GM21360 (cell line): ENCODE results near the gene MCTP1.
A peak's percentile ranks its signal among the peaks of the same experiment; 100 is the strongest.
"Not testable (repeated sequence)": the region's sequence is repeated elsewhere in the genome, so short reads cannot be mapped to it uniquely, and the experiment has no call there.

Experiments used
- ATAC-seq: cut with Tn5 transposase; IDR thresholded peaks from one replicate; pipeline ENCODE4 v1.9.1; 2021; ENCODE audit warnings: mild to moderate bottlenecking, moderate library complexity; ENCODE audit not compliant: unreplicated experiment

MCTP1 gene

GRCh38 chr5:94891972-94892371, 392.9 kb downstream of the MCTP1 start:
- no peak for ATAC-seq

DNA sequence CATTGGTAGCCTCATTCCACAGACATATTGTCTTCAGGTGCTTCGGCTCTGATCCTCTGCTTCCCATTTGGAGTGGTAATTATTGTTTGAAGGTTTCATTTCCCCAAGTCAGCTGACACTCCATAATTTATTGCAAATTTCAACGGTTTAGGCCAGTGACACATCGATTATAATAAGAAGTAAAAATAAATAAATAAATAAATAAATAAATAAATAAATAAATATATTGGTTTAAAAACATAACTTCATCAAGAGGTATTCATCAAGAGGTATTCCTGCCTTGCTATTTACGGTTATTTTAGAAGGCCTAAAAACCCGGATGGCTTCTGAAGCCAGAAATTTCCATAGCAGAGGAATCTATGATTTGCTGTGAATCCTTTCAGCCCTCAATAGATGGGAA, 393.3 kb downstream of the MCTP1 start:
- no peak for ATAC-seq

DNA sequence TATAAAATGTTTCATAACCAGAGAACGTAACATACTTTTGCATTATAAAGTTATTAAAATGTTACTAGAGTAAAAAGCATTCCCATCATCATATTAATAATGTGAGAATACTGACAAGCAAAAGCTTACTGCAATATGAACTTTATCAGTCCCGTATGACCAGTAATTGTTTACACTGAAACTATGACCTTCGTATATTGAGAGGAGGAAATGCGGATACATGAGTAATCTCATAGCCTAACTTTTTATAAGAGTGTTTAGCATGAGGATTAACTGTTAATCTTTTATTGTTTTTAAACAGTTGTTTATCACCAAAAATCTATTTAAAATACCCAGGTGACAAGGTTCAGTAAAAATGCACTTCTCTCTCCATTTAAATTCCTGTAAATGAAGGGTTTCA, 394.0 kb downstream of the MCTP1 start:
- ATAC-seq = no peak

DNA sequence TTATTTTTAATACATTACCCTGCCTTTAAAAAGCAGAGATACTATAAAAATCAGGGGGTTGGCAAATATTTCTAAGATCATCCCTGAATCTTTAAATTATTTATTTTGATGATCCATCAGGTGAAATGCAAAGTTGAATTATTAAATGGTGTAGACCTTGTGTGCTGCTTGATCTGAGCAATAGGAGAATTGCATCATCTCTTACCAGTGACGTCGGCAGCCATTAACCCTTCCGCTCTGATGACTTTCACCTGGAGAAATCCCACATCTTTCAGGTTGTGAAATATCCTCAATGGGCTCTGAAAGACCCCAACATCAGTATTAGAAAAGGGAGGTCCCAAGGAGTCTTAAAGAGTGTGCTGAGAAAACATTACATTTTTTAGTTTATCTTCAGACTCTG, 396.2 kb downstream of the MCTP1 start:
- no peak for ATAC-seq

- ATAC-seq = no peak
Measured at GRCh38 chr5:94885931-94886330, 399.0 kb downstream of the MCTP1 start.

DNA sequence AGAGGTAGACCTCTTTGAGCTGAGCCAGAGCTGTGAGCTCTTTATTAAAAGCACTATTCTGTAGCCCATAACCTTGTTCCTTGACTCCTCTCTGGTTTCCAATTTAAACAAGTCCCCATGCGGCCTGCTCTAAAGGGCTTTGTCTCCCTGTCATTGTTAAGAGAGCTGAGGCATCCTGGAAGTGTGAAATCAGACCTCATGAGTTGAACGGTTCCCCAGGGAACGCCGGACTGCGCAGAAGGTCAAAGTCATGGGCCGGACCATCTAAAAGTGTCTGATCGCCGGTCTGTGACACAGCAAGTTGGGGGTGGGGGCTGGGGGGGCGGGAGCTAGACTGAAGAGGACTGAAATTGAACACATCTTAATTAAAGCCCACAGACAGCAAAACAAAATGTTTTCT, 400.6 kb downstream of the MCTP1 start:
- no peak for ATAC-seq

DNA sequence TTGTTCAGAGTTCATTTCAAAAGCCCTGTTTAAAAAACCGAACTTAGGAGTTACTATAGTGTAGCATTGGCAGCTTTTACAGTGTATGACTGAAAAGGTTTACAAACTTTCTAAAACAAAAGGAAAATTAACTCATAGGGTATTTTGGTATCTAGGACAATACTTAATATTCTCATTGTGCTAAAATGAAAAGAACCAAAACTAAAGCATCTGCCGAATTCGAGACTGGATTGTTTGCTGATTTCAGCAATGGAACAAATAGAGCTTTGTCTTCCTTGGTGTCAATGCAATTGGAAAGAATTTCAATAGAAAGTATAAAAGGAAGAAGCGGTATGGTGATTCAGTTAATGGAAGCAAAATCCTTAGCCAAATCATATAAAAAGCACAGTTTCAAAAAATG, 412.4 kb downstream of the MCTP1 start:
- no peak for ATAC-seq

DNA sequence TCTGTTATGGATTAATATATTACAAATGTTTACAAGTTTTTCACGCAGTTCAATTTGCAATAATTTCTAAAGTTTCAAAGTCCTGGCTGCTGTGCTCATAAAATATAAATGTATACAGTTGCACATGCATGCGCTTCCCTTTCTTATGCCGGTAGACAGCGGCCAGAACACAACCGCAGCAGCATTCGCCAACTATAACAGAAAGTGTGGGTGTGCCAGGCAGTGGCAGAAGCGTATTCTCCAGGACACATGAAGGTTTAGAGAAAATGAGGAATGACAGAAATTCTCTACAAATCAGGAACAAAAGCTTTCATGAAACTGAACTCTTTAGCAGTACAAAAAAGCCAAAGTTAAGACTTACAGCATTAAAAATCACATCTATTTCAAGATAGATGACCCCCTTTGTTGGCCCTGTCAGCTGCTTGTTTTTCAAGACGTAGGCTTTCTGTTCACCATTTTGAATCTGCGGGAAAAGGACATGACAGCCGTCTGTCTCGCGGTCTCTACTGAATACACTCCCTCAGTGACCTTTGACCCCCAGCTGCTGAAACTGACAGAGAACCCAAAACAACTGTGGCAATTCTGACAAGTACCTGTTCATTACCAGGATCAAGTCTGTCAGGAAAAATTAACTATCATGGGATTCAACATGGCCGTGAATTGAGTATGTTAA, 414.2 kb downstream of the MCTP1 start:
- ATAC-seq = no peak

DNA sequence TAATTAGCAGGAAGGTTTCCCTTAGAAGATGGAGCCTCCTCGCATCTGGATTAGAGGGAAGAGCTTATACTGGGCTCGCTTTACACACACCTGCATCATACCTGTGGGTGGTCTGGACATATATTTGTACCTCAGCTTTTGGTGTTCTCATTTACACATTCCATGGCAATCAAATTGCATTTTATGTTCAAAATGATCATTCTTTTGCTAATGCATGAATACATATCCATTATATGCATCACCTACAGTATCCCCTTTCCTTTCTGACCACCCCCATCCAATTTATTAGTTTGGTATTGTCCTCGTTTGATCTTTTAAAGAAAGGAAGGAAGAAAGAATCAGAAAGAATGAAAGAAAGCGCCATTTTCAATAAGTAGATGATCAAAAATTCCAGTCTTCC, 415.0 kb downstream of the MCTP1 start:
- ATAC-seq = no peak

DNA sequence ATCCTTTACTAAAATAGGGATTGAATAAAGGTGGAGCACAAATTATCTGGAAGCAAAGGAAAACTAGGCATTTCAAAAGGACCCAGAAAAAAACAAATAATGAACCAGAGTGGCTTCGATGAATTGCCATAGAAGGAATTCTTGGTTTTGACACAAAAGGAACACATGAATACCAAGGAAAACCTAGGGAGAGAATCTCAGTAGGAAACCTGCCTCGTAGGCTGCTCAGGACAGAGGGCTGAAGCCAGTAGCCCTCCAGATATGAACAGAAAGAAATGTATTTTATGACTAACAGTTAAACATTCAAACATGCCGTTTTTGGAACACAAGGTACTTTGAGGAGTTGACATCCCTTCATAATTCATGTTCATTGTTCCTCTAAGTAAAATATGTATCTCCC, 420.9 kb downstream of the MCTP1 start:
- no peak for ATAC-seq

DNA sequence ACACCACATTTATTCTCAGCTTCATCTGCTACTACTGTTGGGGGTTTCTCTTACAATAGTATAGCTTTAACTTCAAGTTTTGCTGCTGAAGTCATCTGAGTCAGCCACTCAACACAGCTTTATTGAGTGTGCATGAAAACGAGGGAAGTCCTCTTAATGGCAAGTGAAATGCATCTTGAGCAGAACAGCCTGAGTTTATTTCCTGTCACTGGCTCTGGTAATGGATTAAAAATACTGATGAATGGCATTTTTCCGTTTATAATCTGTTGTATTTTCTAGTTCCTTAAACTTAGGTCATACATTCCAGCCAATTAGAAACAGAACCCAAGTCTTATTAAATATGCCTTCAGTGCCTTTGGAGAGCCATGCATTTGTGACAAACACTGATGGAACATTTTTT, 427.8 kb downstream of the MCTP1 start:
- no peak for ATAC-seq

DNA sequence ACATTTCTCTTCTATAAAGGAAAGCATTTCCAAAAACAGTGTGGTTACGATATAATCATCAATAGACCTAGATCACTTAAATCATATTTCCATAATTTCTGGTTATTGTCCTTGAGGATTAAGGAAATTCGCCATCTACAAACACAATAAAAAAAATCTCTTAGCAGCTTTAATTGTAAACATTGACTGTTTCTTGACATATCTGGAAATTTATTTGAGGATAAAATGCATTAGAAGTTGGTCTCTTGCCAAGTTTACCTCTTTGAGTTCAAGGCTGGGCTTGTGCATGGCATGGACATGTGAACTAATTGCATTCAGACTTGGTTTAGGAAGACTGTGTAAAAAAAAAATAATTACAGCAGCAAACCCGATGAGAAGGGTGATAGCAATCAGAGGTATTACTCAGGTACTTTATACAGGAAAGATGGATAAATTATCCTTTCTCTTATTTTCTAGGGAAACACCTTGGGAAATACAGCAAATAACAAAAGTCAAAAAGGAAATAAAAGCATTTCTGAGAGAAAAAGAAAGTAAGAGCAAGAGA, 428.6 kb downstream of the MCTP1 start:
- ATAC-seq = no peak

DNA sequence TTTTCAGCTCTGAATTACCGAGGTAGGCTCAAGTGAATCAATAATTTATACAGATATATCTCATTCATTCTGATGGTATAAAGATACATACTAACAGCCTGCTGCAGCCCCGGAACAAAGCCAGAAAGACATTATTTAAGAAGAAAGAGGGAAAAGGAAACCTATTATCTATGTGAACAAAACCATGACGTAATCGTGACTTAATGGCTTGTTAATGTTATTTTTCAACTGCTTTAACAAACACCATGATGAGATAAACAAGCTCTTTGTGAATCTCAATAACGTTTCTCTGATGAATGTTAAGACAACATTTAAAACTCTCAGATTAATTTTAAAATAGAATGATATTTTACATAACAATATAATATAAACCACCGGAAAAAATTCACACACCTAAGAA, 429.4 kb downstream of the MCTP1 start:
- no peak for ATAC-seq

DNA sequence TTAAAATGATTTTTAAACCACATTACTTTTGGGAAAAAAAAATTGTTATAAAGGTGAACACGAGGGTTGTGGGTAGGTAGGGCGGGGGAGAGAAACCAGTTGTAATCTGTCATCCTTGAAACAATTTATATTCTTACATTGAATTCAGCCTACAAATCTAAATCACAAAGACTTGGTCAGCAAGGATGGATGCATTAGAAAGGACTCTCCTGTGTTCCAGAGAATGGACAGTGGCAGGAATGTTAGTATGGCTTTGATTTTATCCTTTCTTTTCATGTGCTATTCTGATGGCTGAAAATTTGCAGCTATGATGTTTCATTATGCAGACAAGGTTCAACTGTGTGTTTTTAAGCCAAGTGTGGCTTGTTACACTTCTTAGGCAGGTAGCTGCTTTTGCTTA, 431.8 kb downstream of the MCTP1 start:
- ATAC-seq = no peak

DNA sequence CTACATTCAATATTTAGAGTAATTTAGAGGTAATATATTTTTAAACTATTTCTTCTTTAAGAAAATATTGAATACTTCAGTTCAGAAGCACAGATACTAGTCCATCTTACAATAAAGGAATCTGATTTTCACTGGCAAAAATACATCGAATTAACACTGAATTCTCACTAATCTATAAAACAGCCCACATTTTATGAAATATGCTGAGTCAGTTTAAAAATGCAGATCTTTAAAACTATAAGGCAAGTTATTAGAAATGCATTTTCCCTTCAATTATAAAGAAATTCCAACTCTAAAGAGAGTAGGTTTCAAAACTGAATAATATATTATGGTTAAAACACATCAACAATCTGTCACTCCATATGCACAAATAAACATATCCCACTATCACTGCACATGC, 433.9 kb downstream of the MCTP1 start:
- ATAC-seq = no peak

DNA sequence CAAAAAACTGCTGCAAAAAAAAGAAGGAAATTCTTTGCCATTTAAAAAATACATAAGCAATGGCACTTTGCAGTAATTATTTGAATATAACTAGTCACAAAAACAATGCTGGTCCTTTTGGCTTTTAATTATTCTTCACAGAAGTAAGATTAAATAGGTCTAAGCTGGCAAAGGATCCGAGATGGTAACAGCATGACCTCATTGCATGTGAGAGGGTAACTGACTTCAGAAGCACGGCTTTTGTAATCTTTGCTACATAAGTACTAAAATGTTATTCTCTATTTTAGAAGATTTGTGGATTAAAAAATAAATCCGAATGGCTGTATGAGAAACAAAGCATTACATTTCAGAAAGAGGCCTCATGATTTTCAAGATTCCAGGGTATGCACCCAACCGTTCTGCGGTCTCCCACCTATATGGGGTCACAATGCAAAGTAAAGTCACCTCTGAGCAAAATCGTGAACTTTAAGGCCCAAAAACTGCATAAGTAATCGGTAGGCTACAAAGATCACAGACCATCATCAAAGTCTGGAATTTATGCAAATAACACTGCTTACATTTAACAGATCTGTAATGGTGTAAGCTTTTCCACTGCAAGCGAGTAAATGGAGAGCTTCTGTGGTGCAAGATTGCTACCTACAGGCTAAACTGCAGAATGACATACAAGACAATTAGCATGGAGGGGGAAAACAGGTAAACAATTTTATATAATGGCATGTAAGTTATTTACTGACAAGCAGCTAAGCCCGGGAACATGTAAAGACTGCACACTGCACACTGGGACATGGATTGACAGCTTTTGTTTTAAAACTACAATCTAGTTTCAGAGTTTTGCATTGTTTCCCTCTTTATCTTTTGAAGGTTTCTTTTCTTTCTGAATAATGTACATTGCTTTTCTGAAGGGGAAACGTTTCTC, 434.8 kb downstream of the MCTP1 start:
- ATAC-seq = peak; percentile 94

GRCh38 chr5:94849324-94849723, 435.6 kb downstream of the MCTP1 start:
- ATAC-seq = no peak

- no peak for ATAC-seq
Measured at GRCh38 chr5:94847726-94848125, 437.2 kb downstream of the MCTP1 start.

- ATAC-seq = no peak
Measured at GRCh38 chr5:94847019-94847418, 437.9 kb downstream of the MCTP1 start.

GRCh38 chr5:94845696-94846095, 439.2 kb downstream of the MCTP1 start:
- ATAC-seq = not testable (repeated sequence)

DNA sequence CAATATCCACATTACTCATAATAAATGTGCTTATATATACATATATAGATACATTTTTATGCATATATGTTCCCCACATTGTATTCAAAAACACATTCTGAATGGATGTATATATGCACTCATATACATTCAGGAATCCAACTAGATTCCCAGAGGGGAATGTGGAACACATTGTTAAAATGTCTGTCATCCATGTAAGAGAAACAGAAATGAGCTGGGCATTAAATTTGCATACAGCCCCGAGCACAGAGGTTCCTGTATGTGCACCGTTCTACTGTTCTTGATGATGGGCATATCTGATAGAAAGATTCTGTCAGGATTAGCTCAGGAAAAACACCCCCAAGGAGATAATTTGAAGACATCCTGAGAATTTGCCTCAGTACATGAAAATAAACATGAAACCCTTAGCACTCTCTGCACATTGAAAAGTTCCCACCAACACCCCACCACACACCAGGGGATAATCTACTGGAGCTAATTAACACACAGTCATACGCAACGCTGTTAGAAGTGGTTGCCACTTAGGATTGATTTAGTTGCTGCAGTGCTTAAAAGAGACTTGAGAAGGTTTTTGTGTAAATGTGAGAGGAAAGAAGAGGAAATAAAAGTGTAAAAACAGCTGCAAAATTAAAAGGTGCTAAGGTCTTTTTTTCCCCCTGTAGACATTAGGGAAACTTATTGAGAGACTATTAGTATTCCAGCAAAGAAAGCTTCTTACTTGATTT, 443.1 kb downstream of the MCTP1 start:
- no peak for ATAC-seq
